Breast epithelium (tissue), 4 donors: ENCODE data around the gene LMTK3. TPM values are rescaled to one million over a fixed set of nuclear protein-coding genes. Genes with fewer than 3 reads are reported as not detected.

ENCODE experiments used
- DNase-seq, 2 donors: peaks; one replicate each; pipeline ENCODE4 v3.0.0-alpha.2; 2019; ENCODE audit warnings: low spot score in 2 of 2
- H3K27ac ChIP-seq, 2 donors: fragments of 200-600 bp; sonication (generic) in 1 of 2; one replicate each; pipeline ENCODE4 v1.5.1; 2016 to 2019; ENCODE audit warnings: mild to moderate bottlenecking in 1 of 2
- H3K27me3 ChIP-seq, 2 donors: fragments of 200-600 bp; sonication (generic) in 1 of 2; one replicate each; pipeline versions ENCODE4 v1.5.1 to v1.6.0; 2017 to 2019; ENCODE audit warnings: control low read depth in 1 of 2, mild to moderate bottlenecking in 1 of 2
- H3K36me3 ChIP-seq: fragments of 200-600 bp; one replicate; pipeline ENCODE4 v1.5.1; 2019
- H3K4me1 ChIP-seq, 2 donors: fragments of 200-600 bp; sonication (generic); one replicate each; pipeline ENCODE4 v1.5.1; 2016 to 2019; ENCODE audit warnings: control low read depth in 1 of 2
- H3K4me3 ChIP-seq, 3 donors: fragments of 200-600 bp; sonication (generic); 1 replicate in 2 of 3; 2 replicates in 1 of 3; pipeline ENCODE4 v1.5.1; 2016 to 2019; ENCODE audit warnings: mild to moderate bottlenecking in 3 of 3, moderate library complexity in 2 of 3
- H3K9me3 ChIP-seq, 2 donors: fragments of 200-600 bp; sonication (generic) in 1 of 2; one replicate each; pipeline ENCODE4 v1.5.1; 2016 to 2019; ENCODE audit warnings: control low read depth in 1 of 2
- CTCF ChIP-seq, 3 donors: fragments of 450-650 bp; IDR thresholded peaks; one replicate each; pipeline ENCODE4 v1.5.1; 2016 to 2017; ENCODE audit warnings: antibody characterized with exemption in 3 of 3, mild to moderate bottlenecking in 3 of 3, moderate library complexity in 3 of 3
- POLR2A ChIP-seq: fragments of 450-650 bp; IDR thresholded peaks from one replicate; pipeline ENCODE4 v1.6.1; 2016; ENCODE audit warnings: antibody characterized with exemption, mild to moderate bottlenecking, moderate library complexity
- POLR2AphosphoS5 ChIP-seq, 3 donors: sonication (generic); formaldehyde crosslinking; IDR thresholded peaks; one replicate each; pipeline ENCODE4 v1.6.1; 2017; ENCODE audit warnings: antibody characterized with exemption in 3 of 3
- intact Hi-C: fragments of 100-400 bp; cut with DNase I; formaldehyde crosslinking; loops from one replicate; pipeline ENCODE4 v1.15.1; 2023; ENCODE audit warnings: low total_unique reads
- total RNA-seq, 3 donors: library from RNA; depleted of rRNA; stranded (reverse); fragments of >200 nt; gene quantifications; one replicate each; pipeline ENCODE4 v1.1.0, GENCODE V29; 2016

LMTK3 gene
- total RNA-seq, 3 donors from 2014 or later, result 1.3 to 2.9 TPM; not detected in 1

- no peak for DNase-seq
- no peaks in the 10 kb centered on the region for H3K9me3 ChIP-seq
- TF ChIP-seq CTCF (IDR thresholded peaks at IDR 0.05), result no peak
- H3K36me3 ChIP-seq, result no peaks in the 10 kb centered on the region
- intact Hi-C loops, result no loop called here
- H3K27ac ChIP-seq, result no peak overlapping the region
- H3K4me3 ChIP-seq, result no peak overlapping the region
- H3K4me1 ChIP-seq, result peaks cover 9 to 10% of the 10 kb centered on the region in 2 donors
- peaks cover 0 to 3% of the 10 kb centered on the region in 2 donors for H3K27me3 ChIP-seq
These were observed 70.1 kb downstream of the LMTK3 start for GRCh38 chr19:48441360-48442050.

- no peak for DNase-seq
- Histone ChIP-seq H3K4me1 (no peaks in the 10 kb centered on the region), H3K4me3 (no peak overlapping the region), H3K27ac (no peak overlapping the region), H3K36me3 (no peaks in the 10 kb centered on the region), H3K9me3 (no peaks in the 10 kb centered on the region), H3K27me3 (no peaks in the 10 kb centered on the region)
- intact Hi-C loops, result no loop called here
- TF ChIP-seq POLR2A (no peak), POLR2AphosphoS5 (IDR thresholded peaks at IDR 0.05) (no peak), CTCF (IDR thresholded peaks at IDR 0.05) (no peak)
These were observed 75.0 kb downstream of the LMTK3 start for GRCh38 chr19:48436586-48436985.

Other genes starting within 250 kb of the LMTK3 start
- 1 to 10 TPM in 1 of 3 donors, under 1 TPM in 1, not detected in 1; 0.32 to 1.3 TPM for gene ZNF114, start 241.8 kb downstream of the LMTK3 start, total RNA-seq
- 10 to 100 TPM; 18.4 to 71.4 (median 24.1) TPM for gene EMP3, start 186.3 kb downstream of the LMTK3 start, total RNA-seq
- gene TMEM143, start 147.9 kb downstream of the LMTK3 start, total RNA-seq, result 10 to 100 TPM in 1 of 3 donors, 1 to 10 TPM in 2; 5.9 to 10.5 (median 6.2) TPM
- not detected for gene SYNGR4, start 147.5 kb downstream of the LMTK3 start, total RNA-seq
- 10 to 100 TPM; 66.2 to 85.0 (median 68.5) TPM for gene KDELR1, start 120.3 kb downstream of the LMTK3 start, total RNA-seq
- gene GRIN2D, start 118.2 kb downstream of the LMTK3 start, total RNA-seq, result under 1 TPM in 2 of 3 donors, not detected in 1; 0.32 to 0.33 TPM
- 10 to 100 TPM; 25.0 to 35.4 (median 30.1) TPM for gene GRWD1, start 65.9 kb downstream of the LMTK3 start, total RNA-seq
- 1 to 10 TPM in 2 of 3 donors, under 1 TPM in 1; 0.80 to 1.6 (median 1.0) TPM for gene KCNJ14, start 56.3 kb downstream of the LMTK3 start, total RNA-seq
- gene CYTH2, start 42.5 kb downstream of the LMTK3 start, total RNA-seq, result 10 to 100 TPM; 42.2 to 74.7 (median 70.4) TPM
- gene SULT2B1, start 40.3 kb upstream of the LMTK3 start, total RNA-seq, result 1 to 10 TPM in 2 of 3 donors, not detected in 1; 5.6 to 7.5 TPM
- gene SPACA4, start 94.9 kb upstream of the LMTK3 start, total RNA-seq, result not detected
- gene FAM83E, start 103.2 kb upstream of the LMTK3 start, total RNA-seq, result 1 to 10 TPM in 2 of 3 donors, not detected in 1; 3.3 to 5.6 TPM
- 1,000 to 10,000 TPM; 1,880 to 2,937 (median 2,507) TPM for gene RPL18, start 107.3 kb upstream of the LMTK3 start, total RNA-seq
- gene SPHK2, start 107.7 kb upstream of the LMTK3 start, total RNA-seq, result 10 to 100 TPM in 2 of 3 donors, 1 to 10 TPM in 1; 7.4 to 10.8 (median 10.5) TPM
- 10 to 100 TPM in 1 of 3 donors, 1 to 10 TPM in 2; 3.9 to 10.8 (median 5.0) TPM for gene DBP, start 125.5 kb upstream of the LMTK3 start, total RNA-seq
- 10 to 100 TPM in 1 of 3 donors, 1 to 10 TPM in 2; 2.2 to 14.2 (median 9.8) TPM for gene CA11, start 134.4 kb upstream of the LMTK3 start, total RNA-seq
- gene NTN5, start 161.2 kb upstream of the LMTK3 start, total RNA-seq, result 1 to 10 TPM in 2 of 3 donors, under 1 TPM in 1; 0.64 to 2.9 (median 2.6) TPM
- 1 to 10 TPM in 2 of 3 donors, not detected in 1; 2.6 to 5.9 TPM for gene FUT2, start 184.1 kb upstream of the LMTK3 start, total RNA-seq
- 1 to 10 TPM in 2 of 3 donors, under 1 TPM in 1; 0.32 to 1.9 (median 1.3) TPM for gene MAMSTR, start 207.9 kb upstream of the LMTK3 start, total RNA-seq
- gene RASIP1, start 228.8 kb upstream of the LMTK3 start, total RNA-seq, result 10 to 100 TPM in 2 of 3 donors, 1 to 10 TPM in 1; 7.7 to 28.2 (median 10.7) TPM
- gene IZUMO1, start 235.1 kb upstream of the LMTK3 start, total RNA-seq, result under 1 TPM in 1 of 3 donors, not detected in 2; 0.29 TPM
- 1 to 10 TPM in 2 of 3 donors, under 1 TPM in 1; 0.48 to 6.2 (median 3.1) TPM for gene FUT1, start 240.8 kb upstream of the LMTK3 start, total RNA-seq
- not detected for gene FGF21, start 243.7 kb upstream of the LMTK3 start, total RNA-seq